ENCODE data around the gene GPR156.

GRCh38 chr3:120163816-120164215 is 121.2 kb downstream of the GPR156 start:
- no peak for TF ChIP-seq CTCF (IDR thresholded peaks at IDR 0.05)
- no peak for TF ChIP-seq POLR2A (IDR thresholded peaks at IDR 0.05)

Measured in testis (tissue), 2 donors.